Stomach (tissue), 4 donors: ENCODE measurements around the gene KMT2E.

Experiments used
- CTCF ChIP-seq, 7 experiments: fragments of 450-650 bp in 4 of 7; fragments of 200-600 bp in 3 of 7; sonication (generic) in 3 of 7; IDR thresholded peaks; one replicate each; pipeline ENCODE4 v1.5.1; 2016 to 2019; ENCODE audit warnings: antibody characterized with exemption in 7 of 7, control low read depth in 2 of 7, mild to moderate bottlenecking in 1 of 7
- POLR2AphosphoS5 ChIP-seq, 3 donors: sonication (generic); formaldehyde crosslinking; IDR thresholded peaks; one replicate each; pipeline ENCODE4 v1.6.1; 2016; ENCODE audit warnings: antibody characterized with exemption in 3 of 3

- TF ChIP-seq CTCF (IDR thresholded peaks at IDR 0.05) (no peak), POLR2AphosphoS5 (IDR thresholded peaks at IDR 0.05) (no peak)
Measured at GRCh38 chr7:105098863-105099515, 85.0 kb downstream of the KMT2E start.
